ENCODE data around the gene GPR78.

GPR78 gene

GRCh38 chr4:8553216-8553615 lies 27.0 kb upstream of the GPR78 start:
- ATAC-seq: no peak
- TF ChIP-seq SNAI2 (CRISPR knock-in tag; IDR thresholded peaks at IDR 0.05): no peak
- no peak for TF ChIP-seq ZNF70 (CRISPR knock-in tag; IDR thresholded peaks at IDR 0.05)
- TF ChIP-seq ARNTL (CRISPR knock-in tag; IDR thresholded peaks at IDR 0.05; ENCODE audit: borderline replicate concordance, low read depth): no peak
- TF ChIP-seq RARB (CRISPR knock-in tag; IDR thresholded peaks at IDR 0.05): no peak
- no peak for TF ChIP-seq ESRRG (CRISPR knock-in tag; IDR thresholded peaks at IDR 0.05)
- TF ChIP-seq ZNF8 (CRISPR knock-in tag; IDR thresholded peaks at IDR 0.05): no peak
- no peak for TF ChIP-seq TCF4 (CRISPR knock-in tag; IDR thresholded peaks at IDR 0.05; ENCODE audit: borderline replicate concordance)
- TF ChIP-seq PATZ1 (CRISPR knock-in tag; IDR thresholded peaks at IDR 0.05; ENCODE audit: borderline replicate concordance): no peak
- no peak for TF ChIP-seq TOX (CRISPR knock-in tag; IDR thresholded peaks at IDR 0.05; ENCODE audit: borderline replicate concordance)
- no peak for TF ChIP-seq ZFP30 (CRISPR knock-in tag; IDR thresholded peaks at IDR 0.05)
- no peak for TF ChIP-seq ZNF565 (CRISPR knock-in tag; conservative IDR thresholded peaks at IDR 0.05; ENCODE audit: low read depth)
- TF ChIP-seq CSDC2 (CRISPR knock-in tag; IDR thresholded peaks at IDR 0.05): no peak
- TF ChIP-seq GLIS3 (CRISPR knock-in tag; IDR thresholded peaks at IDR 0.05): no peak

GRCh38 chr4:8553991-8554405 lies 26.2 kb upstream of the GPR78 start:
- TF ChIP-seq CSDC2 (CRISPR knock-in tag; IDR thresholded peaks at IDR 0.05) (no peak), ZNF70 (CRISPR knock-in tag; IDR thresholded peaks at IDR 0.05) (no peak), PATZ1 (CRISPR knock-in tag; IDR thresholded peaks at IDR 0.05; ENCODE audit: borderline replicate concordance) (no peak), ZFP30 (CRISPR knock-in tag; IDR thresholded peaks at IDR 0.05) (no peak), OSR1 (CRISPR knock-in tag; IDR thresholded peaks at IDR 0.05) (no peak), PPARA (CRISPR knock-in tag; IDR thresholded peaks at IDR 0.05; ENCODE audit: borderline replicate concordance) (no peak), TSHZ2 (CRISPR knock-in tag; IDR thresholded peaks at IDR 0.05) (no peak)
- no peak for ATAC-seq

GRCh38 chr4:8554555-8555100 lies 25.6 kb upstream of the GPR78 start:
- no peak for TF ChIP-seq TCF4 (CRISPR knock-in tag; IDR thresholded peaks at IDR 0.05; ENCODE audit: borderline replicate concordance)
- TF ChIP-seq SNAI2 (CRISPR knock-in tag; IDR thresholded peaks at IDR 0.05): no peak
- TF ChIP-seq CSRNP3 (CRISPR knock-in tag; IDR thresholded peaks at IDR 0.05): no peak
- no peak for TF ChIP-seq ZFP3 (CRISPR knock-in tag; IDR thresholded peaks at IDR 0.05)
- TF ChIP-seq RARB (CRISPR knock-in tag; IDR thresholded peaks at IDR 0.05): no peak
- no peak for TF ChIP-seq CREB5 (CRISPR knock-in tag; IDR thresholded peaks at IDR 0.05; ENCODE audit: low read depth)
- no peak for TF ChIP-seq ZNF8 (CRISPR knock-in tag; IDR thresholded peaks at IDR 0.05)
- TF ChIP-seq PATZ1 (CRISPR knock-in tag; IDR thresholded peaks at IDR 0.05; ENCODE audit: borderline replicate concordance): no peak
- no peak for TF ChIP-seq ARNTL (CRISPR knock-in tag; IDR thresholded peaks at IDR 0.05; ENCODE audit: borderline replicate concordance, low read depth)
- TF ChIP-seq ZFP30 (CRISPR knock-in tag; IDR thresholded peaks at IDR 0.05): no peak
- TF ChIP-seq ZNF565 (CRISPR knock-in tag; conservative IDR thresholded peaks at IDR 0.05; ENCODE audit: low read depth): no peak
- no peak for TF ChIP-seq ZC3H10 (CRISPR knock-in tag; IDR thresholded peaks at IDR 0.05)
- no peak for TF ChIP-seq BACH2 (CRISPR knock-in tag; IDR thresholded peaks at IDR 0.05; ENCODE audit: borderline replicate concordance)
- TF ChIP-seq OSR1 (CRISPR knock-in tag; IDR thresholded peaks at IDR 0.05): no peak
- TF ChIP-seq TSHZ2 (CRISPR knock-in tag; IDR thresholded peaks at IDR 0.05): no peak
- TF ChIP-seq PPARA (CRISPR knock-in tag; IDR thresholded peaks at IDR 0.05; ENCODE audit: borderline replicate concordance): no peak
- no peak for TF ChIP-seq CSDC2 (CRISPR knock-in tag; IDR thresholded peaks at IDR 0.05)

More at GRCh38 chr4:8554555-8555100, 25.6 kb upstream of the GPR78 start:
- ATAC-seq: no peak
